Measurements from ENCODE around the gene TSFM. TPM values are rescaled to one million over a fixed set of nuclear protein-coding genes. Genes with fewer than 3 reads are reported as not detected.

The TSFM gene
- total and polyA plus RNA-seq, 9 of the 15 experiments (the other 6 are each of a cell fraction or from before 2014, with no cell fraction given): 44.6 to 198 (median 60.2) TPM

DNA sequence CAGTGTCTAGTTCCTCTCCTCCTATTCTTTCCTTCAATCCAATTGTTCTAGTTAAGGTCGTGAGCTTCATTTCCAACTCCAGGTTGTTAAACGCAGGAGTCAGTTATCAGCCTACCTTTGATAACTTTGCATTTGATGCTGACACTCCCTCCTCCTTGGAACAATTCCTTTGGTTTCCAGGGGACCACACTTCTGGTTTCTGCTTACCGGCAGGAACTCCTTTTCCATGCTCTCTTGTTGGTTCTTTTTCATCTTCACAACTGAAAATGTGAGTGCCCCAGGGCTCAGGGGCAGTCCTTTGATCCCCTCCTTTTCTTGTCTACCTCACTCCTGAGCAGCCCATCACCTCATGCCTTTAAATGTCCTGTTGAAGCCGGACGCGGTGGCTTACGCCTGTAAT lies 5.2 kb upstream of the TSFM start (continued):
- TF ChIP-seq TEAD4 (IDR thresholded peaks at IDR 0.05; ENCODE audit: low read length): no peak
- TF ChIP-seq TEAD4 (CRISPR knock-in tag; IDR thresholded peaks at IDR 0.05; ENCODE audit: borderline replicate concordance): no peak
- TF ChIP-seq JUNB (CRISPR knock-in tag; conservative IDR thresholded peaks at IDR 0.05): no peak
- no peak for TF ChIP-seq SRSF1 (IDR thresholded peaks at IDR 0.05; ENCODE audit: low read depth, low read length)
- TF ChIP-seq CHD1 (IDR thresholded peaks at IDR 0.05; ENCODE audit: low read length): no peak
- TF ChIP-seq HOXB6 (CRISPR knock-in tag; IDR thresholded peaks at IDR 0.05; ENCODE audit: borderline replicate concordance): no peak
- TF ChIP-seq DDX20 (tag; IDR thresholded peaks at IDR 0.05; ENCODE audit: low read depth): no peak

- Histone ChIP-seq H3K27ac (ENCODE audit: extremely low read depth, low read depth, low read length) (no peak overlapping the region), H3K9ac (ENCODE audit: insufficient read depth in 1 of 2, low read depth in 2 of 2, low read length in 2 of 2) (no peak overlapping the region), H4K20me1 (replicated peaks; ENCODE audit: control insufficient read depth, insufficient read depth, low read length) (no peaks in the 10 kb centered on the region), H3K36me3 (ENCODE audit: control insufficient read depth, insufficient read depth, low read length) (peaks cover 23% of the 10 kb centered on the region; the same call in 2 of the 3 replicates), H3K4me2 (ENCODE audit: insufficient read depth, low read length) (no peak overlapping the region), H3K4me1 (replicated peaks in 1 of 2; ENCODE audit: control insufficient read depth in 2 of 2, insufficient read depth in 2 of 2, low read length in 2 of 2) (peaks cover 7 to 10% of the 10 kb centered on the region in 2 experiments; a peak in 4 of 5 replicates), H3K9me3 (replicated peaks; ENCODE audit: control insufficient read depth, insufficient read depth, low read depth, low read length) (no peaks in the 10 kb centered on the region), H3K79me2 (ENCODE audit: control insufficient read depth, insufficient read depth, low read length) (peaks cover 13% of the 10 kb centered on the region), H3K9me1 (ENCODE audit: control insufficient read depth, insufficient read depth, low read length) (no peaks in the 10 kb centered on the region), H3K4me3 (no peak overlapping the region), H2AFZ (ENCODE audit: low read depth, low read length) (no peak overlapping the region), H3K27me3 (ENCODE audit: control insufficient read depth in 2 of 2, insufficient read depth in 2 of 2, low read length in 2 of 2) (no peaks in the 10 kb centered on the region)
- CTCF ChIA-PET (ENCODE audit: low intra/inter-chr PET ratio): interaction anchor here (0.8 kb wide), 1 partner anchor 127 kb away, joined by 6 read pairs; no protein-coding TSS in a partner anchor
- 77% methylated on average over 6 of the region's 7 CpGs for WGBS (ENCODE audit: insufficient coverage, low coverage, missing lambda C conversion rate)
- POLR2A ChIA-PET: no interaction called here
- no TSS peak for BruUV-seq (replicated peaks)
- intact Hi-C loops (cut with micrococcal nuclease): no loop called here
- in situ Hi-C loops (cut with MboI): no loop called here
- ATAC-seq: no peak
- DNase-seq (ENCODE audit: extremely low read depth in 1 of 4, low spot score in 3 of 4): no peak
- FAIRE-seq: no peak
- TF ChIP-seq ZNF445 (CRISPR knock-in tag; IDR thresholded peaks at IDR 0.05; ENCODE audit: low read depth): no peak
- no peak for TF ChIP-seq POLR3G (IDR thresholded peaks at IDR 0.05; ENCODE audit: extremely low read depth, insufficient read length, insufficient replicate concordance)
- TF ChIP-seq, protein P1, sequence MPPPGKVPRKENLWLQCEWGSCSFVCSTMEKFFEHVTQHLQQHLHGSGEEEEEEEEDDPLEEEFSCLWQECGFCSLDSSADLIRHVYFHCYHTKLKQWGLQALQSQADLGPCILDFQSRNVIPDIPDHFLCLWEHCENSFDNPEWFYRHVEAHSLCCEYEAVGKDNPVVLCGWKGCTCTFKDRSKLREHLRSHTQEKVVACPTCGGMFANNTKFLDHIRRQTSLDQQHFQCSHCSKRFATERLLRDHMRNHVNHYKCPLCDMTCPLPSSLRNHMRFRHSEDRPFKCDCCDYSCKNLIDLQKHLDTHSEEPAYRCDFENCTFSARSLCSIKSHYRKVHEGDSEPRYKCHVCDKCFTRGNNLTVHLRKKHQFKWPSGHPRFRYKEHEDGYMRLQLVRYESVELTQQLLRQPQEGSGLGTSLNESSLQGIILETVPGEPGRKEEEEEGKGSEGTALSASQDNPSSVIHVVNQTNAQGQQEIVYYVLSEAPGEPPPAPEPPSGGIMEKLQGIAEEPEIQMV (tag; conservative IDR thresholded peaks at IDR 0.05; ENCODE audit: low read depth): no peak
- no peak for TF ChIP-seq HNRNPH1 (optimal IDR thresholded peaks at IDR 0.05; ENCODE audit: low read depth, low read length)
- no peak for TF ChIP-seq DACH1 (IDR thresholded peaks at IDR 0.05; ENCODE audit: partially characterized antibody)
- TF ChIP-seq ZNF354B (CRISPR knock-in tag; IDR thresholded peaks at IDR 0.05): no peak
- TF ChIP-seq, protein P2, sequence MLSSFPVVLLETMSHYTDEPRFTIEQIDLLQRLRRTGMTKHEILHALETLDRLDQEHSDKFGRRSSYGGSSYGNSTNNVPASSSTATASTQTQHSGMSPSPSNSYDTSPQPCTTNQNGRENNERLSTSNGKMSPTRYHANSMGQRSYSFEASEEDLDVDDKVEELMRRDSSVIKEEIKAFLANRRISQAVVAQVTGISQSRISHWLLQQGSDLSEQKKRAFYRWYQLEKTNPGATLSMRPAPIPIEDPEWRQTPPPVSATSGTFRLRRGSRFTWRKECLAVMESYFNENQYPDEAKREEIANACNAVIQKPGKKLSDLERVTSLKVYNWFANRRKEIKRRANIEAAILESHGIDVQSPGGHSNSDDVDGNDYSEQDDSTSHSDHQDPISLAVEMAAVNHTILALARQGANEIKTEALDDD (IDR thresholded peaks at IDR 0.05): no peak
- no peak for TF ChIP-seq HBP1 (CRISPR knock-in tag; IDR thresholded peaks at IDR 0.05)
- TF ChIP-seq HDAC3 (IDR thresholded peaks at IDR 0.05; ENCODE audit: borderline replicate concordance, partially characterized antibody): no peak
- TF ChIP-seq ILF3 (IDR thresholded peaks at IDR 0.05; ENCODE audit: borderline replicate concordance): no peak
- TF ChIP-seq, protein P3, sequence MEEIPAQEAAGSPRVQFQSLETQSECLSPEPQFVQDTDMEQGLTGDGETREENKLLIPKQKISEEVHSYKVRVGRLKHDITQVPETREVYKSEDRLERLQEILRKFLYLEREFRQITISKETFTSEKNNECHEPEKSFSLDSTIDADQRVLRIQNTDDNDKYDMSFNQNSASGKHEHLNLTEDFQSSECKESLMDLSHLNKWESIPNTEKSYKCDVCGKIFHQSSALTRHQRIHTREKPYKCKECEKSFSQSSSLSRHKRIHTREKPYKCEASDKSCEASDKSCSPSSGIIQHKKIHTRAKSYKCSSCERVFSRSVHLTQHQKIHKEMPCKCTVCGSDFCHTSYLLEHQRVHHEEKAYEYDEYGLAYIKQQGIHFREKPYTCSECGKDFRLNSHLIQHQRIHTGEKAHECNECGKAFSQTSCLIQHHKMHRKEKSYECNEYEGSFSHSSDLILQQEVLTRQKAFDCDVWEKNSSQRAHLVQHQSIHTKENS (CRISPR knock-in tag; IDR thresholded peaks at IDR 0.05): no peak
These were observed 4.7 kb upstream of the TSFM start for GRCh38 chr12:57777911-57778310.

Data from K562 (cell line).